ENCODE results near the gene TSBP1.
"Not testable (repeated sequence)": the region's sequence is repeated elsewhere in the genome, so short reads cannot be mapped to it uniquely, and the experiment has no call there.

Gene TSBP1

GRCh38 chr6:32288426-32288825, 83.3 kb downstream of the TSBP1 start:
- no peak for DNase-seq

- DNase-seq, result not testable (repeated sequence)
These were observed 97.7 kb downstream of the TSBP1 start for GRCh38 chr6:32273801-32274577.

GRCh38 chr6:32271429-32271828, 100.3 kb downstream of the TSBP1 start:
- DNase-seq, result peak; percentile 45 to 74 (median 66)

- not testable (repeated sequence) for DNase-seq
These were observed 103.2 kb downstream of the TSBP1 start for GRCh38 chr6:32268459-32268858.

GRCh38 chr6:32267035-32267434, 104.7 kb downstream of the TSBP1 start:
- no peak for DNase-seq

- not testable (repeated sequence) for DNase-seq
These were observed 114.4 kb downstream of the TSBP1 start for GRCh38 chr6:32257262-32257661.

GRCh38 chr6:32255199-32256153, 116.2 kb downstream of the TSBP1 start:
- peak; percentile 92 to 97 (median 96) for DNase-seq

- no peak for DNase-seq
These were observed 116.9 kb downstream of the TSBP1 start for GRCh38 chr6:32254761-32255198.

GRCh38 chr6:32252331-32253009, 119.2 kb downstream of the TSBP1 start:
- DNase-seq, result no peak

- DNase-seq, result no peak
These were observed 122.4 kb downstream of the TSBP1 start for GRCh38 chr6:32249262-32249661.

- DNase-seq, result no peak
These were observed 124.3 kb downstream of the TSBP1 start for GRCh38 chr6:32247401-32247800.

GRCh38 chr6:32244946-32245398, 126.7 kb downstream of the TSBP1 start:
- peak; percentile 82 to 93 (median 88) for DNase-seq

GRCh38 chr6:32244270-32244669, 127.4 kb downstream of the TSBP1 start:
- DNase-seq, result no peak
